SK-N-SH treated with all-trans-retinoic acid at 6 μM for 48 hours (cell line): ENCODE data around the gene MPI.
"Not testable (repeated sequence)": the region's sequence is repeated elsewhere in the genome, so short reads cannot be mapped to it uniquely, and the experiment has no call there.

Source experiments
- ATAC-seq: fragments of 200-7000 bp; cut with Tn5 transposase; 3 replicates; pipeline ENCODE4 v1.9.1; 2020; ENCODE audit warnings: mild to moderate bottlenecking, moderate library complexity
- ARNTL ChIP-seq: fragments of 450-650 bp; formaldehyde crosslinking; IDR thresholded peaks from 2 replicates; pipeline ENCODE4 v1.5.0; 2020; ENCODE audit warnings: low read depth, mild to moderate bottlenecking, moderate library complexity, borderline replicate concordance
- CREB5 ChIP-seq: fragments of 250-450 bp; sonication (Bioruptor Pico); IDR thresholded peaks from 2 replicates; pipeline ENCODE4 v1.5.1; 2020; ENCODE audit warnings: low read depth, mild to moderate bottlenecking, moderate library complexity
- CSDC2 ChIP-seq: fragments of 250-450 bp; sonication (Bioruptor Pico); IDR thresholded peaks from 2 replicates; pipeline ENCODE4 v1.5.0; 2020; ENCODE audit warnings: mild to moderate bottlenecking, moderate library complexity
- ESRRG ChIP-seq: fragments of 250-450 bp; sonication (Bioruptor Pico); IDR thresholded peaks from 2 replicates; pipeline ENCODE4 v1.6.1; 2021; ENCODE audit warnings: mild to moderate bottlenecking
- ISL1 ChIP-seq: fragments of 250-450 bp; sonication (Bioruptor Pico); IDR thresholded peaks from 2 replicates; pipeline ENCODE4 v2.1.2; 2022; ENCODE audit warnings: mild to moderate bottlenecking, moderate library complexity
- OSR1 ChIP-seq: fragments of 250-450 bp; sonication (Bioruptor Pico); IDR thresholded peaks from 2 replicates; pipeline ENCODE4 v1.8.0; 2022; ENCODE audit warnings: moderate library complexity, mild to moderate bottlenecking, inconsistent platforms
- PATZ1 ChIP-seq: fragments of 250-450 bp; sonication (Bioruptor Pico); IDR thresholded peaks from 2 replicates; pipeline ENCODE4 v1.8.0; 2020; ENCODE audit warnings: mild to moderate bottlenecking, moderate library complexity, borderline replicate concordance
- POU6F1 ChIP-seq: fragments of 250-450 bp; sonication (Bioruptor Pico); IDR thresholded peaks from 2 replicates; pipeline ENCODE4 v1.8.0; 2021; ENCODE audit warnings: low read depth, mild to moderate bottlenecking, moderate library complexity, borderline replicate concordance
- PPARA ChIP-seq: fragments of 250-450 bp; sonication (Bioruptor Pico); IDR thresholded peaks from 2 replicates; pipeline ENCODE4 v1.5.0; 2020; ENCODE audit warnings: mild to moderate bottlenecking, borderline replicate concordance
- RARB ChIP-seq: fragments of 250-450 bp; sonication (Bioruptor Pico); IDR thresholded peaks from 2 replicates; pipeline ENCODE4 v1.8.0; 2021; ENCODE audit warnings: mild to moderate bottlenecking, moderate library complexity
- SNAI2 ChIP-seq: fragments of 250-450 bp; sonication (Bioruptor Pico); IDR thresholded peaks from 2 replicates; pipeline ENCODE4 v1.5.0; 2020; ENCODE audit warnings: mild to moderate bottlenecking, moderate library complexity
- TCF4 ChIP-seq: fragments of 250-450 bp; sonication (Bioruptor Pico); IDR thresholded peaks from 2 replicates; pipeline ENCODE4 v1.8.0; 2021; ENCODE audit warnings: mild to moderate bottlenecking, moderate library complexity, borderline replicate concordance
- TOX ChIP-seq: fragments of 250-450 bp; sonication (Bioruptor Pico); IDR thresholded peaks from 2 replicates; pipeline ENCODE4 v1.8.0; 2021; ENCODE audit warnings: mild to moderate bottlenecking, moderate library complexity, borderline replicate concordance
- TSHZ2 ChIP-seq: fragments of 250-450 bp; sonication (Bioruptor Pico); IDR thresholded peaks from 2 replicates; pipeline ENCODE4 v1.5.0; 2020; ENCODE audit warnings: mild to moderate bottlenecking, moderate library complexity
- ZC3H10 ChIP-seq: fragments of 250-450 bp; sonication (Bioruptor Pico); IDR thresholded peaks from 2 replicates; pipeline ENCODE4 v1.5.1; 2021; ENCODE audit warnings: mild to moderate bottlenecking, moderate library complexity
- ZFP3 ChIP-seq: fragments of 250-450 bp; sonication (Bioruptor Pico); IDR thresholded peaks from 2 replicates; pipeline ENCODE4 v1.5.0; 2020; ENCODE audit warnings: mild to moderate bottlenecking, moderate library complexity
- ZFP30 ChIP-seq: fragments of 450-650 bp; formaldehyde crosslinking; IDR thresholded peaks from 2 replicates; pipeline ENCODE4 v1.5.0; 2022; ENCODE audit warnings: mild to moderate bottlenecking, moderate library complexity
- ZNF565 ChIP-seq: fragments of 450-650 bp; formaldehyde crosslinking; conservative IDR thresholded peaks from 2 replicates; pipeline ENCODE4 v1.5.0; 2020; ENCODE audit warnings: low read depth, mild to moderate bottlenecking, moderate library complexity
- ZNF70 ChIP-seq: fragments of 450-650 bp; formaldehyde crosslinking; IDR thresholded peaks from 2 replicates; pipeline ENCODE4 v1.5.0; 2020; ENCODE audit warnings: mild to moderate bottlenecking, moderate library complexity
- ZNF8 ChIP-seq: fragments of 450-650 bp; formaldehyde crosslinking; IDR thresholded peaks from 2 replicates; pipeline ENCODE4 v1.5.0; 2020; ENCODE audit warnings: mild to moderate bottlenecking, moderate library complexity
- TF ChIP-seq, protein P1 (sequence below): fragments of 250-450 bp; sonication (Bioruptor Pico); IDR thresholded peaks from 2 replicates; pipeline ENCODE4 v1.5.1; 2021; ENCODE audit warnings: mild to moderate bottlenecking, moderate library complexity

Gene MPI

DNA sequence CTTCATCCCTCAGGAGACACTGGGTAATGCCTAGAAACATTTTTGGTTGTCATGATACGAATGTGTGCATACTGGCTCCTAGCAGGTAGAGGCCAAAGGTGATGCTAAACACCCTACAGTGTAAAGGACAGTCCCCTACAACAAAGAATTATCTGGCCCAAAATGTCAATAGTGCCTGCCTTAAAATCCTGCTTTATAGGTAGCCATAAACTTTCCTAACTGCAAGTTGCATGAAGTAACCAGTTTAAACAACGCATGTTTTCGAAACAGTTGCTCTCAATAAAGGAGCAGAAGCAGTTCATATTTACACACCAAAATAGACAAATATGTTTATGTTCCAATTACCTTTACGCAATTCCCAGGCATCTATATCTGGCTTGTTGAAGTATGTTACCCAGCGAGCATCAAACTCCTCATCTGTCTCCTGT is 38.9 kb downstream of the MPI start:
- ATAC-seq: no peak
- TF ChIP-seq ISL1 (CRISPR knock-in tag) (no peak), PPARA (no peak), CSDC2 (CRISPR knock-in tag) (no peak), ARNTL (CRISPR knock-in tag) (no peak), ZNF565 (no peak), ZNF70 (CRISPR knock-in tag) (no peak), ESRRG (CRISPR knock-in tag) (no peak), CREB5 (CRISPR knock-in tag) (no peak)

GRCh38 chr15:74933573-74933972 is 43.7 kb downstream of the MPI start:
- ATAC-seq: no peak
- no peak for TF ChIP-seq ZNF8
- TF ChIP-seq ISL1 (CRISPR knock-in tag): no peak
- no peak for TF ChIP-seq ESRRG (CRISPR knock-in tag)
- no peak for TF ChIP-seq ZC3H10 (CRISPR knock-in tag)
- TF ChIP-seq TOX: no peak
- TF ChIP-seq POU6F1 (CRISPR knock-in tag): no peak
- no peak for TF ChIP-seq ZFP3 (CRISPR knock-in tag)
- TF ChIP-seq RARB (CRISPR knock-in tag): no peak
- no peak for TF ChIP-seq ZNF70 (CRISPR knock-in tag)
- no peak for TF ChIP-seq SNAI2 (CRISPR knock-in tag)
- no peak for TF ChIP-seq CREB5 (CRISPR knock-in tag)
- no peak for TF ChIP-seq PATZ1
- TF ChIP-seq OSR1 (CRISPR knock-in tag): no peak
- TF ChIP-seq, protein P1, sequence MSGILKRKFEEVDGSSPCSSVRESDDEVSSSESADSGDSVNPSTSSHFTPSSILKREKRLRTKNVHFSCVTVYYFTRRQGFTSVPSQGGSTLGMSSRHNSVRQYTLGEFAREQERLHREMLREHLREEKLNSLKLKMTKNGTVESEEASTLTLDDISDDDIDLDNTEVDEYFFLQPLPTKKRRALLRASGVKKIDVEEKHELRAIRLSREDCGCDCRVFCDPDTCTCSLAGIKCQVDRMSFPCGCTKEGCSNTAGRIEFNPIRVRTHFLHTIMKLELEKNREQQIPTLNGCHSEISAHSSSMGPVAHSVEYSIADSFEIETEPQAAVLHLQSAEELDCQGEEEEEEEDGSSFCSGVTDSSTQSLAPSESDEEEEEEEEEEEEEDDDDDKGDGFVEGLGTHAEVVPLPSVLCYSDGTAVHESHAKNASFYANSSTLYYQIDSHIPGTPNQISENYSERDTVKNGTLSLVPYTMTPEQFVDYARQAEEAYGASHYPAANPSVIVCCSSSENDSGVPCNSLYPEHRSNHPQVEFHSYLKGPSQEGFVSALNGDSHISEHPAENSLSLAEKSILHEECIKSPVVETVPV (CRISPR knock-in tag): no peak
- no peak for TF ChIP-seq TSHZ2 (CRISPR knock-in tag)
- no peak for TF ChIP-seq ZFP30 (CRISPR knock-in tag)
- TF ChIP-seq CSDC2 (CRISPR knock-in tag): no peak
- TF ChIP-seq ARNTL (CRISPR knock-in tag): no peak
- TF ChIP-seq PPARA: no peak
- TF ChIP-seq TCF4 (CRISPR knock-in tag): no peak

GRCh38 chr15:74935193-74935592 is 45.4 kb downstream of the MPI start:
- not testable (repeated sequence) for ATAC-seq
